PC-9 (cell line): ENCODE data around the gene REEP6. TPM values are rescaled to one million over a fixed set of nuclear protein-coding genes. Genes with fewer than 3 reads are reported as not detected.

ENCODE experiments used
- BruUV-seq: library from RNA; stranded (reverse); fragments of 400-500 nt; replicated peaks from 2 replicates; lab custom pipeline; 2021; lab: Mats Ljungman, UMichigan
- CTCF ChIA-PET: fragments of 300-600 bp; sonication (Branson Sonifier 250); formaldehyde crosslinking; loops from one replicate; lab custom pipeline; 2022; ENCODE audit warnings: antibody characterized with exemption; lab: Charles Lee
- POLR2A ChIA-PET: fragments of 300-600 bp; sonication (Branson Sonifier 250); formaldehyde crosslinking; loops from one replicate; lab custom pipeline; 2022; ENCODE audit warnings: antibody characterized with exemption; ENCODE audit not compliant: unreplicated experiment; lab: Charles Lee
- DNase-seq, 2 experiments: peaks; one replicate each; pipeline versions ENCODE4 v3.0.0 to v3.0.0-alpha.2; 2015 to 2022; ENCODE audit warnings: mixed read lengths in 1 of 2
- H2AFZ ChIP-seq: fragments of 200-600 bp; sonication (generic); 2 replicates; pipeline ENCODE4 v1.8.1; 2017; ENCODE audit warnings: antibody characterized with exemption
- H3F3A ChIP-seq: fragments of 200-600 bp; sonication (generic); 2 replicates; pipeline ENCODE4 v1.8.1; 2017; ENCODE audit warnings: antibody characterized with exemption, mild to moderate bottlenecking, low read depth; ENCODE audit not compliant: insufficient read depth
- H3K27ac ChIP-seq: fragments of 200-600 bp; sonication (generic); 2 replicates; pipeline ENCODE4 v1.6.1; 2016; ENCODE audit warnings: mixed run types
- H3K27me3 ChIP-seq: fragments of 200-600 bp; sonication (generic); 2 replicates; pipeline ENCODE4 v1.6.1; 2016; ENCODE audit warnings: low read depth, mixed run types; ENCODE audit not compliant: insufficient read depth
- H3K36me3 ChIP-seq: fragments of 200-600 bp; sonication (generic); 2 replicates; pipeline ENCODE4 v1.6.1; 2016; ENCODE audit warnings: low read depth, mixed run types
- H3K4me1 ChIP-seq: fragments of 200-600 bp; sonication (generic); replicated peaks from 2 replicates; pipeline ENCODE4 v1.6.1; 2016; ENCODE audit warnings: mixed run types; ENCODE audit not compliant: insufficient read depth
- H3K4me2 ChIP-seq: fragments of 200-600 bp; sonication (generic); 2 replicates; pipeline ENCODE4 v1.6.1; 2017; ENCODE audit warnings: mixed run types
- H3K4me3 ChIP-seq: fragments of 200-600 bp; sonication (generic); 2 replicates; pipeline ENCODE4 v1.6.1; 2016; ENCODE audit warnings: mixed run types
- H3K79me2 ChIP-seq: fragments of 200-600 bp; sonication (generic); 2 replicates; pipeline ENCODE4 v1.6.1; 2017; ENCODE audit warnings: low read depth, mixed run types
- H3K9me2 ChIP-seq: fragments of 200-600 bp; sonication (generic); 2 replicates; pipeline ENCODE4 v1.8.1; 2017; ENCODE audit warnings: mild to moderate bottlenecking; ENCODE audit not compliant: insufficient read depth
- H3K9me3 ChIP-seq: fragments of 200-600 bp; sonication (generic); 2 replicates; pipeline ENCODE4 v1.8.1; 2016; ENCODE audit warnings: low read depth; ENCODE audit not compliant: insufficient read depth
- H4K20me1 ChIP-seq: fragments of 200-600 bp; sonication (generic); 2 replicates; pipeline ENCODE4 v1.8.1; 2017; ENCODE audit not compliant: insufficient read depth
- EZH2 ChIP-seq: fragments of 200-600 bp; sonication (generic); IDR thresholded peaks from 2 replicates; pipeline ENCODE4 v1.8.0; 2017; ENCODE audit warnings: antibody characterized with exemption, low read depth
- intact Hi-C: fragments of 100-400 bp; cut with micrococcal nuclease; formaldehyde crosslinking; loops from one replicate; pipeline ENCODE4 v1.10.0; 2022; ENCODE audit not compliant: unreplicated experiment
- total RNA-seq: library from RNA; stranded (reverse); gene quantifications from 2 replicates; pipeline ENCODE4 v1.2.3, GENCODE V29; 2021
- TF ChIP-seq, protein P1 (sequence below): fragments of 200-600 bp; sonication (generic); conservative IDR thresholded peaks from 2 replicates; pipeline ENCODE4 v1.6.1; 2017; ENCODE audit warnings: mixed run types, antibody characterized with exemption, mild to moderate bottlenecking, moderate library complexity

The REEP6 gene
- total RNA-seq, 1 experiment from 2014 or later = 39.5 TPM

GRCh38 chr19:1471010-1471514 lies 19.9 kb upstream of the REEP6 start:
- CTCF ChIA-PET = no interaction called here

GRCh38 chr19:1471515-1472160 lies 19.3 kb upstream of the REEP6 start:
- no peak overlapping the region for H2AFZ ChIP-seq
- no TSS peak for BruUV-seq
- 0 out of 2 replicates have a peak, but pooled peaks cover 2% of the 10 kb centered on the region for H3K79me2 ChIP-seq
- H3F3A ChIP-seq = no peaks in the 10 kb centered on the region
- POLR2A ChIA-PET = interaction anchor here (0.5 kb wide), 1 partner anchor 57 kb away, joined by 5 read pairs; no protein-coding TSS in a partner anchor
- peak overlapping the region; percentile 55; the same call in 1 of the 2 replicates for H3K4me2 ChIP-seq
- H3K27ac ChIP-seq = no peak overlapping the region
- no peaks in the 10 kb centered on the region for H3K27me3 ChIP-seq
- TF ChIP-seq, protein P1, sequence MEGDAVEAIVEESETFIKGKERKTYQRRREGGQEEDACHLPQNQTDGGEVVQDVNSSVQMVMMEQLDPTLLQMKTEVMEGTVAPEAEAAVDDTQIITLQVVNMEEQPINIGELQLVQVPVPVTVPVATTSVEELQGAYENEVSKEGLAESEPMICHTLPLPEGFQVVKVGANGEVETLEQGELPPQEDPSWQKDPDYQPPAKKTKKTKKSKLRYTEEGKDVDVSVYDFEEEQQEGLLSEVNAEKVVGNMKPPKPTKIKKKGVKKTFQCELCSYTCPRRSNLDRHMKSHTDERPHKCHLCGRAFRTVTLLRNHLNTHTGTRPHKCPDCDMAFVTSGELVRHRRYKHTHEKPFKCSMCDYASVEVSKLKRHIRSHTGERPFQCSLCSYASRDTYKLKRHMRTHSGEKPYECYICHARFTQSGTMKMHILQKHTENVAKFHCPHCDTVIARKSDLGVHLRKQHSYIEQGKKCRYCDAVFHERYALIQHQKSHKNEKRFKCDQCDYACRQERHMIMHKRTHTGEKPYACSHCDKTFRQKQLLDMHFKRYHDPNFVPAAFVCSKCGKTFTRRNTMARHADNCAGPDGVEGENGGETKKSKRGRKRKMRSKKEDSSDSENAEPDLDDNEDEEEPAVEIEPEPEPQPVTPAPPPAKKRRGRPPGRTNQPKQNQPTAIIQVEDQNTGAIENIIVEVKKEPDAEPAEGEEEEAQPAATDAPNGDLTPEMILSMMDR = no peak
- no peak for TF ChIP-seq EZH2
- H3K36me3 ChIP-seq = no peaks in the 10 kb centered on the region
- intact Hi-C loops = no loop called here
- no peaks in the 10 kb centered on the region for H3K9me3 ChIP-seq
- no peak overlapping the region for H3K4me3 ChIP-seq
- CTCF ChIA-PET = no interaction called here
- DNase-seq = no peak
- no peaks in the 10 kb centered on the region for H3K4me1 ChIP-seq
- H3K9me2 ChIP-seq = no peaks in the 10 kb centered on the region
- H4K20me1 ChIP-seq = peaks cover 4% of the 10 kb centered on the region

More at GRCh38 chr19:1471010-1471514, 19.9 kb upstream of the REEP6 start:
- no peak for DNase-seq
- TF ChIP-seq, protein P1 = no peak
- TF ChIP-seq EZH2 = no peak
- no TSS peak for BruUV-seq
- no peak overlapping the region for H3K27ac ChIP-seq
- no peaks in the 10 kb centered on the region for H3K4me1 ChIP-seq
- H2AFZ ChIP-seq = no peak overlapping the region
- POLR2A ChIA-PET = no interaction called here
- H3K9me2 ChIP-seq = no peaks in the 10 kb centered on the region
- H3K4me2 ChIP-seq = peak overlapping the region; percentile 55
- H3K27me3 ChIP-seq = no peaks in the 10 kb centered on the region
- H3K4me3 ChIP-seq = no peak overlapping the region
- H3K79me2 ChIP-seq = no peaks in the 10 kb centered on the region
- intact Hi-C loops = no loop called here
- H4K20me1 ChIP-seq = no peaks in the 10 kb centered on the region; the same call in none of the 2 replicates
- no peaks in the 10 kb centered on the region for H3K9me3 ChIP-seq
- H3F3A ChIP-seq = no peaks in the 10 kb centered on the region
- no peaks in the 10 kb centered on the region for H3K36me3 ChIP-seq

DNA sequence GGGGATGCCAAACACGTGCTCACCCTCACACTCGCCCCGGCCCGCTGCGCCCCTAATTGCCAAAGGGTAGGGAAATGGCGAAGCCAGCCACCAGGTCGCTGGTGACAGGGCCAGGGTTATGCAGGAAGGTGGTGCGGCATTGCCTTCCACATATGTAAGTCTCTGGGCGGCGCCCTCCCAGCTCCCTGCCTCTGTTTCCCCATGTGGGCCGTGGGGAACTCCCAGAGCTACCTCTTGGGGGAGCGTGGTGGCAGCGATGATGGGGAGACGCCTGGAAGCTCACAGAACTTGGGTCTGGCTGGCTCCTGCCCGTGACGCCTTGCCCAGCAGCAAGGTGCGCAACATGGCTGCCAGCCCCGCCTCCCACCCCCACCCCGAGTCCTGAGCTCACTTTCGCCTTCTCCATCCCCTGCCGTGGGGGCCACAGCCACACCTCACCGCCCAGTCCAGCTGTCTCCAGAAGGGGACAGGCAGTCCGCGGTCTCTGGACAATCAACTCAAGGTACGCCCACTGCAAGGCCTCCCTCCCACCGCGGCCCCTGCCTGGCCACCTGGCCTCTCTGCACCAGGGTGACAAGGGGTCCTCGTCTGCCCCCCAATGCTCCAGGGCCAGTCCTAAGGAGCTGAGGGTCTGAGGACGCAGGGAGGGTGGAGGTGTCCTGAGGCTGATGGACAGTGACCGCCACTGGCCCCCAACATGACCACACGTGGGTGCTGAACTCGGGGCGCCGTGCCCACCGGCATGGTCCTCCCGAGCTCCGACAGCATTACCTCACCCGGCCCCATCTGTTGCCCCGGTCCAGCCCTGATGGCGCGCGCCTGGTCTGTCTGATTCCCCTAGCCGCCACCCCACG lies 18.5 kb upstream of the REEP6 start:
- no peak for DNase-seq
- Histone ChIP-seq H2AFZ (no peak overlapping the region), H3K36me3 (no peaks in the 10 kb centered on the region), H3K4me1 (0 out of 2 replicates have a peak, but pooled peaks cover 3% of the 10 kb centered on the region), H3K27me3 (no peaks in the 10 kb centered on the region), H3K4me3 (no peak overlapping the region), H3K9me3 (no peaks in the 10 kb centered on the region), H4K20me1 (peaks cover 8% of the 10 kb centered on the region), H3F3A (peaks cover 5% of the 10 kb centered on the region; the same call in 1 of the 2 replicates), H3K9me2 (no peaks in the 10 kb centered on the region), H3K79me2 (0 out of 2 replicates have a peak, but pooled peaks cover 6% of the 10 kb centered on the region), H3K27ac (no peak overlapping the region), H3K4me2 (no peak overlapping the region)
- ChIA-PET POLR2A (no interaction called here), CTCF (no interaction called here)
- no TSS peak for BruUV-seq
- no peak for TF ChIP-seq EZH2
- TF ChIP-seq, protein P1 = no peak
- intact Hi-C loops = no loop called here
